SK-N-SH treated with all-trans-retinoic acid at 6 μM for 48 hours (cell line): ENCODE data around the gene DLG2.

ENCODE experiments used
- ISL1 ChIP-seq: fragments of 250-450 bp; sonication (Bioruptor Pico); IDR thresholded peaks from 2 replicates; pipeline ENCODE4 v2.1.2; 2022; ENCODE audit warnings: mild to moderate bottlenecking, moderate library complexity
- POU6F1 ChIP-seq: fragments of 250-450 bp; sonication (Bioruptor Pico); IDR thresholded peaks from 2 replicates; pipeline ENCODE4 v1.8.0; 2021; ENCODE audit warnings: low read depth, mild to moderate bottlenecking, moderate library complexity, borderline replicate concordance
- TCF4 ChIP-seq: fragments of 250-450 bp; sonication (Bioruptor Pico); IDR thresholded peaks from 2 replicates; pipeline ENCODE4 v1.8.0; 2021; ENCODE audit warnings: mild to moderate bottlenecking, moderate library complexity, borderline replicate concordance
- TOX ChIP-seq: fragments of 250-450 bp; sonication (Bioruptor Pico); IDR thresholded peaks from 2 replicates; pipeline ENCODE4 v1.8.0; 2021; ENCODE audit warnings: mild to moderate bottlenecking, moderate library complexity, borderline replicate concordance

- no peak for TF ChIP-seq TCF4
- no peak for TF ChIP-seq POU6F1 (CRISPR knock-in tag)
- no peak for TF ChIP-seq TOX (CRISPR knock-in tag)
- TF ChIP-seq ISL1 = no peak
Observed at GRCh38 chr11:84544566-84544965, 1082.6 kb downstream of the DLG2 start.
